PFSK-1 (cell line): ENCODE measurements around the gene NAV2.

ENCODE experiments used
- FOXP2 ChIP-seq: optimal IDR thresholded peaks from 2 replicates; pipeline ENCODE3; 2011; ENCODE audit warnings: borderline replicate concordance, control low read depth, inconsistent platforms; ENCODE audit not compliant: insufficient read depth; ENCODE audit errors: extremely low read length, extremely low read depth
- POLR2AphosphoS5 ChIP-seq: IDR thresholded peaks from 2 replicates; pipeline ENCODE4 v1.6.1; 2012; ENCODE audit warnings: low read depth, mild to moderate bottlenecking, control low read depth, low read length, moderate library complexity
- SIN3A ChIP-seq: IDR thresholded peaks from 2 replicates; pipeline ENCODE4 v1.6.1; 2012; ENCODE audit warnings: mild to moderate bottlenecking, low read length, moderate library complexity, borderline replicate concordance; ENCODE audit not compliant: insufficient read depth
- TAF1 ChIP-seq: IDR thresholded peaks from 2 replicates; pipeline ENCODE4 v1.6.1; 2012; ENCODE audit warnings: low read length, control low read depth, borderline replicate concordance; ENCODE audit not compliant: insufficient read depth
- TF ChIP-seq, protein P1 (sequence below), 2 experiments: IDR thresholded peaks; 2 replicates each; pipeline versions ENCODE4 v1.6.1 to v1.8.0; 2011 to 2012; ENCODE audit warnings: low read depth in 2 of 2, low read length in 2 of 2, control low read depth in 1 of 2, inconsistent platforms in 1 of 2, mild to moderate bottlenecking in 1 of 2, moderate library complexity in 1 of 2; ENCODE audit not compliant: insufficient read depth in 1 of 2

DNA sequence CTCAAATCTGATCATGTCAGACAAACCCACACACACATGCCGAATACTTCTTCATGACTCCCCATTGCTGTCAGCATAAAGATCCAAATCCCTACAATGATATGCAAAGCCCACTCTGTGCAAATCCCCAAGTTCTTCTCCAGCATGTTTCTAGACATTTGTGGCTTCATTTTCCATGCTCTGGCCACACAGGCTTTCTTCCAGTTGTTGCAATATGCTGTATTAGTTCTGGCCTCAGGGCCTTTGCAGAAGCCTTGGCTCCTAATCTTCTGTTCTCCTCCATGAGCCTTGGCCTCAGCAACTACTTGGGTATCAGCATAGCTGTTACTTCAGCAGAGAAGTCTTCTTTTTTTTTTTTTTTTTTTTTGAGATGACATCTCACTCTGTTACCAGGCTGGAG, 49.6 kb downstream of the NAV2 start:
- TF ChIP-seq SIN3A (no peak), TAF1 (no peak), POLR2AphosphoS5 (no peak), FOXP2 (no peak)
- TF ChIP-seq, protein P1, sequence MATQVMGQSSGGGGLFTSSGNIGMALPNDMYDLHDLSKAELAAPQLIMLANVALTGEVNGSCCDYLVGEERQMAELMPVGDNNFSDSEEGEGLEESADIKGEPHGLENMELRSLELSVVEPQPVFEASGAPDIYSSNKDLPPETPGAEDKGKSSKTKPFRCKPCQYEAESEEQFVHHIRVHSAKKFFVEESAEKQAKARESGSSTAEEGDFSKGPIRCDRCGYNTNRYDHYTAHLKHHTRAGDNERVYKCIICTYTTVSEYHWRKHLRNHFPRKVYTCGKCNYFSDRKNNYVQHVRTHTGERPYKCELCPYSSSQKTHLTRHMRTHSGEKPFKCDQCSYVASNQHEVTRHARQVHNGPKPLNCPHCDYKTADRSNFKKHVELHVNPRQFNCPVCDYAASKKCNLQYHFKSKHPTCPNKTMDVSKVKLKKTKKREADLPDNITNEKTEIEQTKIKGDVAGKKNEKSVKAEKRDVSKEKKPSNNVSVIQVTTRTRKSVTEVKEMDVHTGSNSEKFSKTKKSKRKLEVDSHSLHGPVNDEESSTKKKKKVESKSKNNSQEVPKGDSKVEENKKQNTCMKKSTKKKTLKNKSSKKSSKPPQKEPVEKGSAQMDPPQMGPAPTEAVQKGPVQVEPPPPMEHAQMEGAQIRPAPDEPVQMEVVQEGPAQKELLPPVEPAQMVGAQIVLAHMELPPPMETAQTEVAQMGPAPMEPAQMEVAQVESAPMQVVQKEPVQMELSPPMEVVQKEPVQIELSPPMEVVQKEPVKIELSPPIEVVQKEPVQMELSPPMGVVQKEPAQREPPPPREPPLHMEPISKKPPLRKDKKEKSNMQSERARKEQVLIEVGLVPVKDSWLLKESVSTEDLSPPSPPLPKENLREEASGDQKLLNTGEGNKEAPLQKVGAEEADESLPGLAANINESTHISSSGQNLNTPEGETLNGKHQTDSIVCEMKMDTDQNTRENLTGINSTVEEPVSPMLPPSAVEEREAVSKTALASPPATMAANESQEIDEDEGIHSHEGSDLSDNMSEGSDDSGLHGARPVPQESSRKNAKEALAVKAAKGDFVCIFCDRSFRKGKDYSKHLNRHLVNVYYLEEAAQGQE (IDR thresholded peaks at IDR 0.05; ENCODE audit: insufficient read depth in 1 of 2, low read depth in 2 of 2, low read length in 2 of 2), result no peak
